ENCODE data around the gene ESRRA. TPM values are rescaled to one million over a fixed set of nuclear protein-coding genes. Genes with fewer than 3 reads are reported as not detected.

Gene ESRRA
- total RNA-seq (2016; rRNA removed; fragmentation: Illumina TruSeq; extraction: Trizol), result 28.3 and 36.3 TPM in 2 replicates
- total RNA-seq (2016; cell fraction: cytosol; rRNA removed; fragmentation: Illumina TruSeq; extraction: Trizol; ENCODE audit: low read depth), result 21.0 and 23.1 TPM in 2 replicates
- total RNA-seq (2016; cell fraction: insoluble cytoplasmic fraction; rRNA removed; fragmentation: Illumina TruSeq; extraction: Trizol), result 26.0 and 36.9 TPM in 2 replicates
- total RNA-seq (2016; cell fraction: membrane; rRNA removed; fragmentation: Illumina TruSeq; extraction: Trizol), result 46.3 and 50.0 TPM in 2 replicates
- 18.8 and 23.8 TPM in 2 replicates for total RNA-seq (2016; cell fraction: nucleus; rRNA removed; fragmentation: Illumina TruSeq; extraction: Trizol)
- 18.1 and 24.3 TPM in 2 replicates for polyA plus RNA-seq (2011; rRNA removed)
- 23.6 and 37.4 TPM in 2 replicates for polyA plus RNA-seq (2011; cell fraction: cytosol; rRNA removed)
- 31.2 and 32.0 TPM in 2 replicates for polyA plus RNA-seq (2011; cell fraction: nucleus; rRNA removed)
- 15.3 and 20.7 TPM in 2 replicates for polyA plus RNA-seq (2012)
- 15.0 and 16.3 TPM in 2 replicates for polyA plus RNA-seq (2016; cell fraction: cytosol; fragmentation: Illumina TruSeq; extraction: Trizol; ENCODE audit: low read depth)
- polyA plus RNA-seq (2016; cell fraction: insoluble cytoplasmic fraction; fragmentation: Illumina TruSeq; extraction: Trizol; ENCODE audit: low read depth), result 19.1 and 21.1 TPM in 2 replicates
- polyA plus RNA-seq (2016; cell fraction: membrane; fragmentation: Illumina TruSeq; extraction: Trizol; ENCODE audit: low read depth), result 25.2 and 26.9 TPM in 2 replicates
- polyA plus RNA-seq (2016; cell fraction: nucleus; fragmentation: Illumina TruSeq; extraction: Trizol; ENCODE audit: insufficient read depth, low read depth), result 37.3 and 45.3 TPM in 2 replicates
- polyA minus RNA-seq (2011; rRNA and poly(A)+ RNA removed; ENCODE audit: low replicate concordance), result 28.9 and 57.4 TPM in 2 replicates
- polyA minus RNA-seq (2011; cell fraction: cytosol; rRNA and poly(A)+ RNA removed), result 13.1 and 14.8 TPM in 2 replicates
- polyA minus RNA-seq (2011; cell fraction: nucleus; rRNA and poly(A)+ RNA removed), result 10.8 and 12.1 TPM in 2 replicates
- percentile 72 among the genes with signal in this experiment for Bru-seq, nascent RNA
- BruChase-seq, experiment 1, labeled RNA remaining after a 6-hour chase, result percentile 86 among the genes with signal in this experiment
- percentile 82 among the genes with signal in this experiment for BruChase-seq, experiment 2, labeled RNA remaining after a 2-hour chase
- long read RNA-seq, experiment 1, transcript ESRRA-201 (7 exons, 2,215 nt), result major isoform, 6 of 21 reads
- long read RNA-seq, experiment 1, partial matches to known transcripts, result 5 of 21 reads
- long read RNA-seq, experiment 1, other reads (novel, unspliced or antisense), result 6 of 21 reads
- long read RNA-seq, experiment 2, transcript ESRRA-201 (7 exons, 2,215 nt), result major isoform, 56 of 152 reads
- long read RNA-seq, experiment 2, transcript ESRRA-202 (7 exons, 2,283 nt), result minor isoform, 5 of 152 reads
- long read RNA-seq, experiment 2, partial matches to known transcripts, result 53 of 152 reads
- long read RNA-seq, experiment 2, other reads (novel, unspliced or antisense), result 34 of 152 reads

GRCh38 chr11:64305075-64305690 lies at the start of gene ESRRA:
Gene ESRRA (plus strand): TSS chr11:64305524. CDS start chr11:64307180, 1,656 bp downstream.
- peak; percentile 66 for ATAC-seq
- intact Hi-C loops (cut with micrococcal nuclease; ENCODE audit: unreplicated experiment), result loop anchor here (2.0 to 10.0 kb wide), 2 partner anchors 34 to 120 kb away; partner anchors contain the start of gene STIP1
- Histone ChIP-seq H3K4me2 (ENCODE audit: low read depth, low read length) (peak within 1 kb of the TSS; percentile 97), H4K20me1 (ENCODE audit: insufficient read depth, low read length) (no peaks in the 10 kb centered on the region), H3K27ac (ENCODE audit: extremely low read length, insufficient read depth, low read length) (peak within 1 kb of the TSS; percentile 94), H3K4me1 (ENCODE audit: insufficient read depth, low read length) (peaks cover 66% of the 10 kb centered on the region), H3K9ac (ENCODE audit: insufficient read depth, low read depth, low read length) (peak within 1 kb of the TSS; percentile 88), H3K79me2 (ENCODE audit: insufficient read depth, low read length) (peaks cover 15% of the 10 kb centered on the region), H3K9me3 (ENCODE audit: low read length) (no peaks in the 10 kb centered on the region), H2AFZ (ENCODE audit: low read length) (no peak within 1 kb of the TSS), H3K27me3 (ENCODE audit: control insufficient read depth in 1 of 2, insufficient read depth in 2 of 2, low read length in 2 of 2) (peaks cover 0 to 7% of the 10 kb centered on the region in 2 experiments; a peak in 3 of 5 replicates), H3K4me3 (replicated peaks in 1 of 3; ENCODE audit: insufficient read depth in 1 of 3, low read depth in 2 of 3, low read length in 3 of 3) (peak within 1 kb of the TSS; percentile 68 to 85 (median 70)), H3K36me3 (replicated peaks in 1 of 2; ENCODE audit: control insufficient read depth in 1 of 2, insufficient read depth in 2 of 2, low read length in 2 of 2) (no peaks in the 10 kb centered on the region)
- peak; percentile 97 for DNase-seq (ENCODE audit: low spot score)
- ChIA-PET CTCF (ENCODE audit: low intra/inter-chr PET ratio, low total read pairs) (interaction anchor here (1.3 kb wide), 1 partner anchor 101 kb away, joined by 7 read pairs; no protein-coding TSS in a partner anchor), POLR2A (interaction anchor here (0.9 to 5.5 kb wide), 16 partner anchors 12 to 473 kb away, joined by 3 to 103 read pairs (median 6); partner anchors contain the start of genes BAD, FKBP2, GPR137 and NUDT22)
- BruUV-seq (replicated peaks), result no TSS peak
- in situ Hi-C loops (cut with HindIII; ENCODE audit: extremely low pct_ligation_motif_present, low pct_unique_long_range_greater_than_20kb), result no loop called here
- peak; percentile 84 for FAIRE-seq
- 0% methylated on average over 20 of the region's 81 CpGs for WGBS (ENCODE audit: low lambda C conversion rate)
- TF ChIP-seq ZNF44 (CRISPR knock-in tag; IDR thresholded peaks at IDR 0.05) (no peak), TBX2 (CRISPR knock-in tag; IDR thresholded peaks at IDR 0.05; ENCODE audit: borderline replicate concordance) (no peak), KAT2B (IDR thresholded peaks at IDR 0.05; ENCODE audit: borderline replicate concordance, low read depth, low read length) (no peak), ZNF317 (CRISPR knock-in tag; IDR thresholded peaks at IDR 0.05) (no peak), ZMYM4 (CRISPR knock-in tag; IDR thresholded peaks at IDR 0.05) (no peak), CREB1 (IDR thresholded peaks at IDR 0.05) (peak; percentile 28), CREB1 (CRISPR knock-in tag; IDR thresholded peaks at IDR 0.05) (no peak), HNRNPL (IDR thresholded peaks at IDR 0.05; ENCODE audit: low read depth, low read length) (no peak), HNRNPK (IDR thresholded peaks at IDR 0.05; ENCODE audit: low read depth, low read length, poor library complexity, severe bottlenecking) (peak; percentile 85)
- TF ChIP-seq, protein P1, sequence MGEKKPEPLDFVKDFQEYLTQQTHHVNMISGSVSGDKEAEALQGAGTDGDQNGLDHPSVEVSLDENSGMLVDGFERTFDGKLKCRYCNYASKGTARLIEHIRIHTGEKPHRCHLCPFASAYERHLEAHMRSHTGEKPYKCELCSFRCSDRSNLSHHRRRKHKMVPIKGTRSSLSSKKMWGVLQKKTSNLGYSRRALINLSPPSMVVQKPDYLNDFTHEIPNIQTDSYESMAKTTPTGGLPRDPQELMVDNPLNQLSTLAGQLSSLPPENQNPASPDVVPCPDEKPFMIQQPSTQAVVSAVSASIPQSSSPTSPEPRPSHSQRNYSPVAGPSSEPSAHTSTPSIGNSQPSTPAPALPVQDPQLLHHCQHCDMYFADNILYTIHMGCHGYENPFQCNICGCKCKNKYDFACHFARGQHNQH (CRISPR knock-in tag; IDR thresholded peaks at IDR 0.05), result peak; percentile 53; the same call in 1 of the 2 replicates
